MG63 (cell line): Measurements from ENCODE around the gene TRMU. TPM values are rescaled to one million over a fixed set of nuclear protein-coding genes. Genes with fewer than 3 reads are reported as not detected.

Experiments used
- DNase-seq: peaks from one replicate; pipeline ENCODE4 v3.0.0-alpha.2; 2020
- H3K27me3 ChIP-seq: fragments of 250-450 bp; sonication (Bioruptor Pico); 2 replicates; pipeline ENCODE4 v1.5.1; 2020; ENCODE audit warnings: mild to moderate bottlenecking, moderate library complexity
- H3K36me3 ChIP-seq: fragments of 250-450 bp; sonication (Bioruptor Pico); 2 replicates; pipeline ENCODE4 v1.5.1; 2020; ENCODE audit warnings: mild to moderate bottlenecking, moderate library complexity
- H3K4me3 ChIP-seq: fragments of 250-450 bp; sonication (Bioruptor Pico); 2 replicates; pipeline ENCODE4 v1.5.1; 2020; ENCODE audit warnings: mild to moderate bottlenecking, moderate library complexity
- H3K9me3 ChIP-seq: fragments of 250-450 bp; sonication (Bioruptor Pico); 2 replicates; pipeline ENCODE4 v1.5.1; 2020; ENCODE audit warnings: mild to moderate bottlenecking, moderate library complexity
- total RNA-seq: library from RNA; depleted of rRNA; stranded (reverse); fragments of >200 nt; shearing (Covaris generic); gene quantifications from 2 replicates; pipeline ENCODE4 v1.2.3, GENCODE V29; 2014; ENCODE audit warnings: low replicate concordance

The TRMU gene
- total RNA-seq, 1 experiment from 2014 or later: 53.9 TPM

GRCh38 chr22:46349681-46350080 lies 14.2 kb downstream of the TRMU start:
- no peaks in the 10 kb centered on the region for H3K9me3 ChIP-seq
- no peaks in the 10 kb centered on the region for H3K27me3 ChIP-seq
- no peak overlapping the region for H3K4me3 ChIP-seq
- DNase-seq: no peak
- peaks cover 67% of the 10 kb centered on the region for H3K36me3 ChIP-seq

- Histone ChIP-seq H3K36me3 (peaks cover 68% of the 10 kb centered on the region), H3K27me3 (no peaks in the 10 kb centered on the region), H3K4me3 (no peak overlapping the region), H3K9me3 (no peaks in the 10 kb centered on the region)
- no peak for DNase-seq
Observed at GRCh38 chr22:46350121-46350520, 14.6 kb downstream of the TRMU start.

DNA sequence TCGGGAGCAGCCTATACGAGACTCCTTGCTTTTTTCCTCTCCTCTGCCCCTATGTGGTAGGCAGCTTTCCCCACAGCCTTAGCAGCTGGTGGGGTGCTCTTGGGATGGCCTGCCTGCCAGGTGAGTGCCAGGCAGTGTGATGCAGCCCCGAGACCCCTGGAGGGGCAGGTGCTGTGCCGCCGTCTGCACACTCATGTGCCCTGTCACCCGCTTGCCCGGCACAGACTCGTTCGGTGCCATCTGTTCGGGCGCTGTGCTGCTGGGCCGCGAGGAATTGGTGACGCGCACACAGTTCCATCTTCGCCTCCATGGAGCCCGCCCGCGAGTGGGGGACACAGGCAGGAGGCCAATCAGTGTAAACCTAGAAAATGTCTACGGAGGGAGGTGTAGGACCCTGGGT lies 15.1 kb downstream of the TRMU start:
- no peak overlapping the region for H3K4me3 ChIP-seq
- peaks cover 69% of the 10 kb centered on the region for H3K36me3 ChIP-seq
- DNase-seq: no peak
- H3K9me3 ChIP-seq: no peaks in the 10 kb centered on the region
- H3K27me3 ChIP-seq: no peaks in the 10 kb centered on the region

DNA sequence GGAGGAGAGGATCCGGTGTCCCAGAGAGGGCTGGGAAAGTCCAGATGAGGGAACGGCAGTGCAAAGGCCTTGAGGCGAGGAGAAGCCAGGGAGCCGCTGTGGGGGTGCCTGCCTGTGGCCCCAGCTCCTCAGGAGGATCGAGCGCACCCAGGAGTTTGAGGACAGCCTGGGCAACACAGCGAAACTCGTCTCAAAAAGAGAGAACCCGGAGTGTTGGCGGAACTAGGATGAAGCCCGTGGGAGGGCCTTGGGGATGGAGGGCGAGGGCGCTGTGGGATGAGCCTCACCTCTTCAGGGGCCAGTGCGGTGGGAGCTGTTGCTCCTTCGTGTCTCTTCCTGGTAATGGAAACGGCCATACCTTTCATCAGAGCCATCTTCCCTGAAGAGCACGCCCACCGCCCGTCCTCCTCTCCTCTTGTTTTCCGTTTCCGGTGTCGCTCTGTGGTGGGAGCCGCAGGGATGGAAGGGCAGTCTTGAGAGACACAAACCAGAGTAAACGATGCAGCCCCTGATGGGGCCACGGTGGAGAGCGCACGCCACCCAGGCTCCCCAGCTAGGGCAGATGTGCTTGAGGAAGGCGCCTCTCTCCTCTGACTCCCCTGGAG lies 15.7 kb downstream of the TRMU start:
- no peak overlapping the region for H3K4me3 ChIP-seq
- H3K9me3 ChIP-seq: no peaks in the 10 kb centered on the region
- peaks cover 71% of the 10 kb centered on the region for H3K36me3 ChIP-seq
- no peak for DNase-seq
- no peaks in the 10 kb centered on the region for H3K27me3 ChIP-seq

- Histone ChIP-seq H3K4me3 (no peak overlapping the region), H3K36me3 (peaks cover 72% of the 10 kb centered on the region), H3K27me3 (no peaks in the 10 kb centered on the region), H3K9me3 (no peaks in the 10 kb centered on the region)
- no peak for DNase-seq
Observed at GRCh38 chr22:46351767-46352166, 16.3 kb downstream of the TRMU start.

GRCh38 chr22:46352276-46352675 lies 16.8 kb downstream of the TRMU start:
- DNase-seq: no peak
- Histone ChIP-seq H3K36me3 (peaks cover 72% of the 10 kb centered on the region), H3K4me3 (no peak overlapping the region)

GRCh38 chr22:46352691-46353386 lies 17.3 kb downstream of the TRMU start:
- peak; percentile 27 for DNase-seq
- Histone ChIP-seq H3K9me3 (no peaks in the 10 kb centered on the region), H3K4me3 (no peak overlapping the region), H3K36me3 (peaks cover 67% of the 10 kb centered on the region), H3K27me3 (no peaks in the 10 kb centered on the region)

More at GRCh38 chr22:46352276-46352675, 16.8 kb downstream of the TRMU start:
- Histone ChIP-seq H3K9me3 (no peaks in the 10 kb centered on the region), H3K27me3 (no peaks in the 10 kb centered on the region)

GRCh38 chr22:46353483-46354105 lies 18.1 kb downstream of the TRMU start:
- no peak for DNase-seq
- H3K36me3 ChIP-seq: peaks cover 61% of the 10 kb centered on the region

DNA sequence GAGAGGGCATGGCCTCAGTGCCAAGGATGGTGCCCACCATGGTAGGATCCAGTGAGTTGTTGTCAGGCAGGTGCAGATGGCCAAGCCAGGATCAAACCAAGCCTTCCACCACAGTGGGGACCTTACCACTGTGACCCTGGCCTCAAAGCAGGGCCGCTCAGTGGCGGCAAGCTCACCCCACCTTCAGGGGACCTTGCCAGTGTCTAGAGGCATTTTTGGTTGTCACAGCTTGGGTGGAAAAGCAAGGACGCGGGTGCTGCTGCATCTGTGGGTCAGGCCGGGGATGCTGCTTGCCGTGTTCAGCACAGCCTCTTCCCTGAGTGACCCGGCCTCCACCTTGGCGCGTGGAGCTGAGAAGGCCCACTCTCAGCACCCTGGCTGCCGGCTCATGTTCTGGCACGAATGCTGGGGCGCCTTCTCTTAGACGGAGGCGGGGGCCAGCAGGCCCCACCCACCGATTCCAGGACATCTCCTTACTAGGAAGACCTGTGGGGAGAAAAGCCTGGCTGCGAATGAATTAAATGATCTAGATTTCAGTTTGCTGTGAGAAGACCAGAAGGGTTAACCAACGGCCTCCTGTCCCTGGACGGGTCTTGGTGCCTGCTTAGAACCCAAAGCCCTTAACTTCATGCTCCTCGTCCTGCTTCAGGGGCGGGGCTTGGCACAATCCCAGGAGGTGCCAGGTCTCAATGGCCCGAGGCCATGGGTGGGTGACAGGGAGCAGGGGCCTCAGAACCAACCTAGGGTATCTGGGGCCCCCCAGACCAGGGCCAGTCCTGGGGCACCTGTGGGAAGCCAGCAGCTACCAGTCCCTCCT lies 18.9 kb downstream of the TRMU start:
- no peaks in the 10 kb centered on the region for H3K27me3 ChIP-seq
- H3K9me3 ChIP-seq: no peaks in the 10 kb centered on the region
- DNase-seq: no peak
- H3K36me3 ChIP-seq: peaks cover 56% of the 10 kb centered on the region
- no peak overlapping the region for H3K4me3 ChIP-seq

More at GRCh38 chr22:46353483-46354105, 18.1 kb downstream of the TRMU start:
- no peaks in the 10 kb centered on the region for H3K9me3 ChIP-seq
- no peaks in the 10 kb centered on the region for H3K27me3 ChIP-seq
- H3K4me3 ChIP-seq: no peak overlapping the region

DNA sequence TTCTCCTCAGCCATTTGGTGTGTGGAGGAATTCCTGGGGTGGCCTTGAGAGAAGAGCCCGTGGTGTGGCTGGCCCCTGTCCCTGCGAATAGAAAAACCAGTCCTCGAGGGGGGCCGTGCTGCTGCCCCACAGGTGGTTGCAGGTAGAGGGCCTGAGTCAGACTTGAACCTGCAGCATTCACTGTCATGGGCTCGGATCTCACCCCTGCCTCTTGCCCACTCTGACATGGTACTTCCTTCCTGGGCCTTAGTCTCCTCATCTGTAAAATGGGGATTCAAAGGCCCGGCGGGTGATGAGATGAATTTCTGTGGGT lies 19.4 kb downstream of the TRMU start:
- Histone ChIP-seq H3K4me3 (no peak overlapping the region), H3K36me3 (peaks cover 53% of the 10 kb centered on the region)
- no peak for DNase-seq

GRCh38 chr22:46355369-46355995 lies 20.0 kb downstream of the TRMU start:
- peaks cover 48% of the 10 kb centered on the region for H3K36me3 ChIP-seq
- DNase-seq: peak; percentile 32
- H3K9me3 ChIP-seq: no peaks in the 10 kb centered on the region
- H3K4me3 ChIP-seq: no peak overlapping the region
- no peaks in the 10 kb centered on the region for H3K27me3 ChIP-seq

More for the DNA sequence above, 19.4 kb downstream of the TRMU start:
- Histone ChIP-seq H3K9me3 (no peaks in the 10 kb centered on the region), H3K27me3 (no peaks in the 10 kb centered on the region)

DNA sequence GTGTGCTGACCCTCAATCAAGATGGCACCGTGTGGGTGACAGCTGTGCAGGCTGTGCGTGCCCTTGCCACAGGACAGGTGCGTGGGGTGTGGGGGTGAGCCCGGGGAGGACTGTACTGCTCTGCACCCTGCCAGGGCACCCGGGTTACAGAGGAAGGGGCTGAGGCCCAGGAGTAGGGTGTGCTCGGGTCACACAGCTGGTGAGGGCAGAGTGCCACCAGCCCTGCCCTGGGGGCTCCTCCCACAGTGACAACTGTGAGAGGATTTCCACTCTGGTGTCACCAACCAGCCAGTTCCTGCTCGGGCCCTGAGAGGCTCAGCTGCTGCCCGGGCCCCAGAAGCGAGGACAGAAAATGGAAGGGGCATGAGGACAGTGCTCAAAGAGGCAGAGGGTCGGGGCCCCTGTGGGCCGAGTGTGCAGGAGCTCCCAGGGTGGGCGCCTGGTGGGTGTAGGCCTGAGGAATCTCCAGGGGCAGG lies 20.5 kb downstream of the TRMU start:
- no peaks in the 10 kb centered on the region for H3K9me3 ChIP-seq
- no peak for DNase-seq
- no peak overlapping the region for H3K4me3 ChIP-seq
- peaks cover 43% of the 10 kb centered on the region for H3K36me3 ChIP-seq
- no peaks in the 10 kb centered on the region for H3K27me3 ChIP-seq

- Histone ChIP-seq H3K9me3 (no peaks in the 10 kb centered on the region), H3K4me3 (no peak overlapping the region), H3K27me3 (no peaks in the 10 kb centered on the region), H3K36me3 (peaks cover 40% of the 10 kb centered on the region)
- DNase-seq: no peak
Observed at GRCh38 chr22:46356496-46357480, 21.3 kb downstream of the TRMU start.

GRCh38 chr22:46357711-46358520 lies 22.4 kb downstream of the TRMU start:
- no peaks in the 10 kb centered on the region for H3K27me3 ChIP-seq
- DNase-seq: no peak
- peaks cover 32% of the 10 kb centered on the region for H3K36me3 ChIP-seq
- H3K4me3 ChIP-seq: no peak overlapping the region
- H3K9me3 ChIP-seq: no peaks in the 10 kb centered on the region

DNA sequence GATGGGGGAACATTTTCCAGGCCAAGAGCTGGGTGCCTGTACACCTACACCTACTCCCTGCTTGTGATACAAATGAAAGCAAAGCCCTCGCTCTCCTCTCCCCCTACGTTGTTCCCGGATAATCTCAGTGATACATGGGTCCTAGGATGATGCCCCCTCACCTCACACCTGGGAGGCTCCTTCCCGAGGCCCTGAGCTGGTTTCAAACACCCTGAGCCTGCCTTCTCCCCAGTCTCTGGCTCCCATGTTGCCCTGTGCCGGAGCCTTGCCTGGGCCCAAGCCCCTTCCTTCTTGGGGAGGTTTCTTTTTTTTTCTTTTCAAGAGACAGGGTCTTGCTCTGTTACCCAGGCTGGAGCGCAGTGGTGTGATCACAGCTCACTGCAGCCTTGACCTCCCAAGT lies 23.3 kb downstream of the TRMU start:
- Histone ChIP-seq H3K36me3 (peaks cover 26% of the 10 kb centered on the region), H3K9me3 (no peaks in the 10 kb centered on the region), H3K4me3 (no peak overlapping the region)

More for the DNA sequence above, 23.3 kb downstream of the TRMU start:
- no peak for DNase-seq
- no peaks in the 10 kb centered on the region for H3K27me3 ChIP-seq
